Measurements from ENCODE around the gene GEMIN2. TPM values are rescaled to one million over a fixed set of nuclear protein-coding genes. Genes with fewer than 3 reads are reported as not detected.

Gene GEMIN2
- total RNA-seq, 2 donors from 2014 or later, result 35.2 to 41.7 TPM

GRCh38 chr14:39107591-39107996 lies 6.5 kb upstream of the GEMIN2 start:
- H3K27ac Mint-ChIP-seq, result no peak overlapping the region
- no peaks in the 10 kb centered on the region for H3K9me3 Mint-ChIP-seq
- Histone ChIP-seq H3K36me3 (ENCODE audit: control insufficient read depth, insufficient read depth, low read length) (no peaks in the 10 kb centered on the region), H3K27ac (ENCODE audit: low read depth, low read length) (no peak overlapping the region), H3K9me3 (ENCODE audit: control insufficient read depth, low read length) (no peaks in the 10 kb centered on the region), H3K4me1 (ENCODE audit: control insufficient read depth, insufficient read depth, low read length) (no peaks in the 10 kb centered on the region), H3K9ac (ENCODE audit: extremely low read depth, low read length, poor library complexity, severe bottlenecking) (no peak overlapping the region), H3K4me3 (ENCODE audit: low read length) (no peak overlapping the region), H3K27me3 (ENCODE audit: control insufficient read depth, insufficient read depth, low read length, poor library complexity, severe bottlenecking) (no peaks in the 10 kb centered on the region)
- peaks cover 7% of the 10 kb centered on the region for H3K4me1 Mint-ChIP-seq
- 75% methylated on average over 1 of the region's 2 CpGs; no CpG with 5 or more reads in 1 of the 2 experiments for WGBS, 2 experiments (ENCODE audit: insufficient coverage in 1 of 2, insufficient read length in 1 of 2)
- peak; percentile 78 for TF ChIP-seq CTCF (conservative IDR thresholded peaks at IDR 0.05)
- H3K36me3 Mint-ChIP-seq (ENCODE audit: low read depth), result no peaks in the 10 kb centered on the region
- H3K4me3 Mint-ChIP-seq, result no peak overlapping the region
- H3K27me3 Mint-ChIP-seq (ENCODE audit: insufficient read depth), result no peaks in the 10 kb centered on the region
- no peak for DNase-seq

- Mint-ChIP-seq H3K4me1 (peaks cover 4% of the 10 kb centered on the region), H3K4me3 (no peak overlapping the region), H3K36me3 (ENCODE audit: low read depth) (no peaks in the 10 kb centered on the region), H3K27ac (no peak overlapping the region), H3K27me3 (ENCODE audit: insufficient read depth) (no peaks in the 10 kb centered on the region), H3K9me3 (no peaks in the 10 kb centered on the region)
- H3K36me3 ChIP-seq (ENCODE audit: control insufficient read depth, insufficient read depth, low read length), result no peaks in the 10 kb centered on the region
- TF ChIP-seq CTCF (conservative IDR thresholded peaks at IDR 0.05), result no peak
- no peaks in the 10 kb centered on the region for H3K27me3 ChIP-seq (ENCODE audit: control insufficient read depth, insufficient read depth, low read length, poor library complexity, severe bottlenecking)
- no peak overlapping the region for H3K27ac ChIP-seq (ENCODE audit: low read depth, low read length)
- 90 to 95% methylated on average over 2 of the region's 3 CpGs for WGBS, 2 experiments (ENCODE audit: insufficient coverage in 1 of 2, insufficient read length in 1 of 2)
- H3K9ac ChIP-seq (ENCODE audit: extremely low read depth, low read length, poor library complexity, severe bottlenecking), result no peak overlapping the region
- no peak for DNase-seq
- H3K9me3 ChIP-seq (ENCODE audit: control insufficient read depth, low read length), result no peaks in the 10 kb centered on the region
- no peak overlapping the region for H3K4me3 ChIP-seq (ENCODE audit: low read length)
- peaks cover 3% of the 10 kb centered on the region for H3K4me1 ChIP-seq (ENCODE audit: control insufficient read depth, insufficient read depth, low read length)
Observed at GRCh38 chr14:39108791-39109190, 5.3 kb upstream of the GEMIN2 start.

GRCh38 chr14:39109893-39110715 lies 4.0 kb upstream of the GEMIN2 start:
- DNase-seq, result no peak
- 91 to 94% methylated on average over 10 to 12 of the region's 12 CpGs for WGBS, 2 experiments (ENCODE audit: insufficient coverage in 1 of 2, insufficient read length in 1 of 2)
- H3K27ac Mint-ChIP-seq, result no peak overlapping the region
- Histone ChIP-seq H3K4me1 (ENCODE audit: control insufficient read depth, insufficient read depth, low read length) (peaks cover 3% of the 10 kb centered on the region), H3K9me3 (ENCODE audit: control insufficient read depth, low read length) (no peaks in the 10 kb centered on the region), H3K27me3 (ENCODE audit: control insufficient read depth, insufficient read depth, low read length, poor library complexity, severe bottlenecking) (no peaks in the 10 kb centered on the region), H3K9ac (ENCODE audit: extremely low read depth, low read length, poor library complexity, severe bottlenecking) (no peak overlapping the region), H3K36me3 (ENCODE audit: control insufficient read depth, insufficient read depth, low read length) (no peaks in the 10 kb centered on the region), H3K4me3 (ENCODE audit: low read length) (no peak overlapping the region), H3K27ac (ENCODE audit: low read depth, low read length) (no peak overlapping the region)
- no peak for TF ChIP-seq CTCF (conservative IDR thresholded peaks at IDR 0.05)
- no peaks in the 10 kb centered on the region for H3K27me3 Mint-ChIP-seq (ENCODE audit: insufficient read depth)
- peaks cover 9% of the 10 kb centered on the region for H3K4me1 Mint-ChIP-seq
- peaks cover 2% of the 10 kb centered on the region for H3K36me3 Mint-ChIP-seq (ENCODE audit: low read depth)
- H3K9me3 Mint-ChIP-seq, result no peaks in the 10 kb centered on the region
- no peak overlapping the region for H3K4me3 Mint-ChIP-seq
